H1 (cell line): ENCODE results near the gene ASF1B. TPM values are rescaled to one million over a fixed set of nuclear protein-coding genes. Genes with fewer than 3 reads are reported as not detected.

Experiments used
- CTCF ChIA-PET: fragments of 300-600 bp; sonication (Branson Sonifier 250); formaldehyde crosslinking; loops from one replicate; lab custom pipeline; 2021; ENCODE audit not compliant: partially characterized antibody; lab: Charles Lee
- POLR2A ChIA-PET: fragments of 300-600 bp; sonication (Branson Sonifier 250); formaldehyde crosslinking; loops from one replicate; lab custom pipeline; 2021; ENCODE audit warnings: inconsistent platforms; ENCODE audit not compliant: partially characterized antibody; lab: Charles Lee
- DNase-seq, 2 experiments: peaks; one replicate each; pipeline versions ENCODE4 v3.0.0 to v3.0.0-alpha.2; 2010 to 2022; ENCODE audit warnings: low spot score in 2 of 2, low read depth in 1 of 2, mixed read lengths in 1 of 2
- FAIRE-seq: peaks from 2 replicates; lab custom pipeline; 2011; peaks lifted over from hg19 to GRCh38; lab: Jason Lieb, UNC
- H2AFZ ChIP-seq: 2 replicates; pipeline ENCODE4 v1.8.1; 2012; ENCODE audit warnings: low read length, inconsistent platforms
- H2AK5ac ChIP-seq: 2 replicates; pipeline ENCODE4 v1.6.1; 2013; ENCODE audit warnings: low read depth, low read length
- H2BK120ac ChIP-seq: replicated peaks from 2 replicates; pipeline ENCODE3; 2013; ENCODE audit warnings: low read depth, low read length, inconsistent platforms
- H2BK12ac ChIP-seq: 2 replicates; pipeline ENCODE4 v1.6.1; 2013; ENCODE audit warnings: low read depth, low read length
- H2BK15ac ChIP-seq: 2 replicates; pipeline ENCODE4 v1.6.1; 2013; ENCODE audit warnings: low read length
- H2BK20ac ChIP-seq: 2 replicates; pipeline ENCODE4 v1.6.1; 2013; ENCODE audit warnings: low read length
- H2BK5ac ChIP-seq: 2 replicates; pipeline ENCODE4 v1.6.1; 2013; ENCODE audit warnings: low read depth, low read length
- H3K14ac ChIP-seq: 2 replicates; pipeline ENCODE4 v1.6.1; 2013; ENCODE audit warnings: inconsistent platforms; ENCODE audit not compliant: insufficient read length
- H3K18ac ChIP-seq: 2 replicates; pipeline ENCODE4 v1.6.1; 2013; ENCODE audit warnings: low read length; ENCODE audit errors: extremely low read depth
- H3K23ac ChIP-seq: 2 replicates; pipeline ENCODE4 v1.6.1; 2013; ENCODE audit warnings: inconsistent platforms; ENCODE audit not compliant: insufficient read length
- H3K23me2 ChIP-seq: 2 replicates; pipeline ENCODE4 v1.6.1; 2013; ENCODE audit warnings: low read depth, low read length
- H3K27ac ChIP-seq: 2 replicates; pipeline ENCODE4 v1.6.1; 2011; ENCODE audit warnings: low read depth, low read length, inconsistent platforms
- H3K27me3 ChIP-seq, 4 experiments: replicated peaks in 1 of 4; 1 replicate in 1 of 4; 2 replicates in 3 of 4; pipeline versions ENCODE4 v1.6.1 to v1.8.1; 2011 to 2013; ENCODE audit warnings: low read length in 3 of 4, mild to moderate bottlenecking in 3 of 4, inconsistent platforms in 2 of 4, mixed read lengths in 2 of 4, moderate library complexity in 1 of 4; ENCODE audit not compliant: control insufficient read depth in 3 of 4, insufficient read depth in 3 of 4; ENCODE audit errors: extremely low read depth in 1 of 4
- H3K36me3 ChIP-seq, 4 experiments: 2 replicates each; pipeline versions ENCODE4 v1.6.1 to v1.8.1; 2011 to 2013; ENCODE audit warnings: mild to moderate bottlenecking in 4 of 4, low read length in 3 of 4, moderate library complexity in 2 of 4, control low read depth in 1 of 4, inconsistent platforms in 1 of 4; ENCODE audit not compliant: insufficient read depth in 4 of 4, control insufficient read depth in 2 of 4
- H3K4ac ChIP-seq: replicated peaks from 2 replicates; pipeline ENCODE3; 2013; ENCODE audit warnings: low read length, low read depth, mixed read lengths, inconsistent platforms; ENCODE audit not compliant: insufficient read length
- H3K4me1 ChIP-seq, 4 experiments: replicated peaks in 1 of 4; 1 replicate in 1 of 4; 2 replicates in 3 of 4; pipeline versions ENCODE4 v1.6.1 to v1.8.1; 2011 to 2013; ENCODE audit warnings: low read length in 3 of 4, inconsistent platforms in 2 of 4, mixed read lengths in 1 of 4; ENCODE audit not compliant: insufficient read depth in 4 of 4, control insufficient read depth in 3 of 4
- H3K4me2 ChIP-seq, 2 experiments: 2 replicates each; pipeline versions ENCODE4 v1.6.1 to v1.8.1; 2011 to 2013; ENCODE audit warnings: low read depth in 2 of 2, low read length in 2 of 2, control low read depth in 1 of 2, inconsistent platforms in 1 of 2, mild to moderate bottlenecking in 1 of 2; ENCODE audit not compliant: insufficient read depth in 1 of 2
- H3K4me3 ChIP-seq, 4 experiments: fragments of 200-600, 300-600 bp in 1 of 4; sonication (generic), shearing (Covaris generic), sonication (Bioruptor Twin) in 1 of 4; 2 replicates each; pipeline versions ENCODE4 v1.5.1 to v1.8.1; 2011 to 2016; ENCODE audit warnings: low read length in 4 of 4, low read depth in 3 of 4, control low read depth in 2 of 4, inconsistent platforms in 2 of 4, mild to moderate bottlenecking in 2 of 4, mixed read lengths in 1 of 4, moderate library complexity in 1 of 4; ENCODE audit not compliant: insufficient read depth in 2 of 4; ENCODE audit errors: extremely low read depth in 1 of 4
- H3K56ac ChIP-seq: replicated peaks from 2 replicates; pipeline ENCODE3; 2013; ENCODE audit warnings: low read depth, mild to moderate bottlenecking, mixed read lengths, low read length, inconsistent platforms; ENCODE audit not compliant: insufficient read length
- H3K79me1 ChIP-seq: 2 replicates; pipeline ENCODE4 v1.6.1; 2013; ENCODE audit warnings: low read depth, low read length, control low read depth
- H3K79me2 ChIP-seq, 2 experiments: 2 replicates each; pipeline versions ENCODE4 v1.6.1 to v1.8.1; 2012 to 2013; ENCODE audit warnings: low read length in 2 of 2, mild to moderate bottlenecking in 2 of 2, inconsistent platforms in 1 of 2; ENCODE audit not compliant: insufficient read depth in 2 of 2, control insufficient read depth in 1 of 2
- H3K9ac ChIP-seq, 4 experiments: replicated peaks in 1 of 4; 1 replicate in 1 of 4; 2 replicates in 3 of 4; pipeline versions ENCODE4 v1.6.1 to v1.8.1; 2011 to 2013; ENCODE audit warnings: low read depth in 3 of 4, low read length in 3 of 4, control low read depth in 2 of 4, mild to moderate bottlenecking in 2 of 4, moderate library complexity in 2 of 4, inconsistent platforms in 1 of 4; ENCODE audit errors: extremely low read depth in 1 of 4
- H3K9me3 ChIP-seq, 2 experiments: 2 replicates each; pipeline versions ENCODE4 v1.6.1 to v1.8.1; 2012 to 2013; ENCODE audit warnings: mild to moderate bottlenecking in 2 of 2, moderate library complexity in 2 of 2, control low read depth in 1 of 2, inconsistent platforms in 1 of 2, low read depth in 1 of 2, low read length in 1 of 2, mixed read lengths in 1 of 2; ENCODE audit not compliant: insufficient read depth in 2 of 2
- H4K20me1 ChIP-seq, 2 experiments: replicated peaks in 1 of 2; 2 replicates each; pipeline versions ENCODE3 to v1.8.1; 2011 to 2013; ENCODE audit warnings: inconsistent platforms in 2 of 2, low read length in 2 of 2, mild to moderate bottlenecking in 1 of 2; ENCODE audit not compliant: insufficient read depth in 2 of 2, control insufficient read depth in 1 of 2
- H4K5ac ChIP-seq: 2 replicates; pipeline ENCODE4 v1.6.1; 2013; ENCODE audit warnings: low read length, low read depth, mixed read lengths, inconsistent platforms; ENCODE audit not compliant: insufficient read length
- H4K8ac ChIP-seq: 2 replicates; pipeline ENCODE4 v1.8.0; 2013; ENCODE audit warnings: mild to moderate bottlenecking, moderate library complexity, low read length, inconsistent platforms; ENCODE audit not compliant: insufficient read depth; ENCODE audit errors: extremely low read depth
- H4K91ac ChIP-seq: replicated peaks from 2 replicates; pipeline ENCODE3; 2013; ENCODE audit warnings: low read length, mixed read lengths, inconsistent platforms; ENCODE audit not compliant: insufficient read length
- CHD2 ChIP-seq: IDR thresholded peaks from 2 replicates; pipeline ENCODE4 v1.6.1; 2012; ENCODE audit warnings: low read length, improper control_type of control experiment
- CTBP2 ChIP-seq: IDR thresholded peaks from 2 replicates; pipeline ENCODE4 v1.7.0; 2011; ENCODE audit warnings: borderline replicate concordance, mild to moderate bottlenecking, moderate library complexity, mixed read lengths, low read length; ENCODE audit not compliant: insufficient read depth, insufficient read length
- EP300 ChIP-seq, 2 experiments: IDR thresholded peaks; 1 replicate in 1 of 2; 2 replicates in 1 of 2; pipeline ENCODE4 v1.6.1; 2011 to 2012; ENCODE audit warnings: low read depth in 2 of 2, low read length in 2 of 2, mild to moderate bottlenecking in 2 of 2, borderline replicate concordance in 1 of 2, inconsistent platforms in 1 of 2, moderate library complexity in 1 of 2
- HDAC2 ChIP-seq, 2 experiments: fragments of 300-600 bp in 1 of 2; sonication (generic) in 1 of 2; IDR thresholded peaks; 2 replicates each; pipeline ENCODE4 v1.6.1; 2011 to 2012; ENCODE audit warnings: low read depth in 2 of 2, low read length in 2 of 2, mild to moderate bottlenecking in 2 of 2, moderate library complexity in 2 of 2, borderline replicate concordance in 1 of 2, inconsistent platforms in 1 of 2
- HDAC6 ChIP-seq: IDR thresholded peaks from one replicate; pipeline ENCODE4 v1.7.1; 2012; ENCODE audit warnings: low read depth, mild to moderate bottlenecking, inconsistent platforms, low read length, moderate library complexity
- JUN ChIP-seq: IDR thresholded peaks from 2 replicates; pipeline ENCODE4 v1.6.1; 2011; ENCODE audit warnings: low read depth, mild to moderate bottlenecking, improper control_type of control experiment, low read length
- KDM4A ChIP-seq: IDR thresholded peaks from one replicate; pipeline ENCODE4 v1.7.1; 2012; ENCODE audit warnings: low read depth, mild to moderate bottlenecking, moderate library complexity, low read length, inconsistent platforms; ENCODE audit not compliant: severe bottlenecking
- PHF8 ChIP-seq: fragments of 200-600 bp; sonication (generic); conservative IDR thresholded peaks from 2 replicates; pipeline ENCODE4 v1.7.1; 2012; ENCODE audit warnings: low read depth, mild to moderate bottlenecking, inconsistent platforms, low read length, moderate library complexity
- POU5F1 ChIP-seq: IDR thresholded peaks from 2 replicates; pipeline ENCODE4 v1.6.1; 2011; ENCODE audit warnings: low read depth, mild to moderate bottlenecking, low read length, moderate library complexity
- SIRT6 ChIP-seq: IDR thresholded peaks from one replicate; pipeline ENCODE4 v1.7.1; 2012; ENCODE audit warnings: low read length, inconsistent platforms
- SRF ChIP-seq: IDR thresholded peaks from 2 replicates; pipeline ENCODE4 v1.6.1; 2011; ENCODE audit warnings: mild to moderate bottlenecking, low read depth, low read length, moderate library complexity
- SUZ12 ChIP-seq: fragments of 200-600 bp; sonication (generic); IDR thresholded peaks from 2 replicates; pipeline ENCODE4 v1.6.1; 2012; ENCODE audit warnings: mild to moderate bottlenecking, inconsistent platforms, low read length, moderate library complexity, mixed read lengths
- TAF1 ChIP-seq: IDR thresholded peaks from 2 replicates; pipeline ENCODE4 v1.6.1; 2011; ENCODE audit warnings: mild to moderate bottlenecking, low read depth, low read length
- TBP ChIP-seq: IDR thresholded peaks from 2 replicates; pipeline ENCODE4 v1.6.1; 2011; ENCODE audit warnings: low read depth, low read length, improper control_type of control experiment
- YY1 ChIP-seq: IDR thresholded peaks from 2 replicates; pipeline ENCODE4 v1.6.1; 2011; ENCODE audit warnings: low read depth, mild to moderate bottlenecking, low read length
- WGBS, 2 experiments: shearing (Covaris generic) in 1 of 2; methylation state at CpG; one replicate each; pipeline versions ENCODE4 v1.1.6 to v1.1.7; 2013 to 2015; ENCODE audit warnings: low lambda C conversion rate in 2 of 2, mixed read lengths in 2 of 2, inconsistent platforms in 1 of 2, low coverage in 1 of 2, missing lambda C conversion rate in 1 of 2; ENCODE audit not compliant: insufficient replicate concordance in 2 of 2, insufficient coverage in 1 of 2, insufficient read length in 1 of 2; ENCODE audit errors: extremely low coverage in 1 of 2, missing lambda C conversion rate in 1 of 2; 5-methylcytosine and 5-hydroxymethylcytosine counted together
- polyA plus RNA-seq, 7 experiments: library from polyadenylated mRNA; depleted of rRNA in 3 of 7; stranded (reverse) in 5 of 7; unstranded in 2 of 7; fragments of >200 nt in 5 of 7; fragments of 200-250 nt in 2 of 7; gene quantifications; 1 replicate in 5 of 7; 2 replicates in 1 of 7; 4 replicates in 1 of 7; pipeline versions ENCODE4 v1.2.1 to v1.2.3, GENCODE V29; 2011 to 2013; ENCODE audit warnings: missing spikeins in 2 of 7, mixed read lengths in 2 of 7
- total RNA-seq: library from RNA; stranded (reverse); fragmentation: NEBNext Ultra II Directional; extraction: Animal tissue kit (Norgen Biotek cat#: 25700); gene quantifications from 2 replicates; pipeline ENCODE4 v1.2.1, GENCODE V29; 2021

The ASF1B gene
- total and polyA plus RNA-seq, 2 of the 8 experiments (the other 6 are each of a cell fraction or from before 2014, with no cell fraction given): 32.6 to 59.2 TPM

GRCh38 chr19:14120497-14120780 is 15.9 kb downstream of the ASF1B start:
- no peak overlapping the region for H2AK5ac ChIP-seq
- H3K27me3 ChIP-seq: no peaks in the 10 kb centered on the region; a peak in 2 of 7 replicates
- H3K9me3 ChIP-seq: no peaks in the 10 kb centered on the region
- no peak overlapping the region for H2BK20ac ChIP-seq
- no peak for FAIRE-seq
- no peak overlapping the region for H3K23ac ChIP-seq
- no peak overlapping the region for H4K5ac ChIP-seq
- peaks cover 5 to 19% of the 10 kb centered on the region in 2 experiments for H4K20me1 ChIP-seq
- H3K4ac ChIP-seq: no peak overlapping the region
- no peak overlapping the region for H3K4me2 ChIP-seq
- H3K9ac ChIP-seq: no peak overlapping the region
- no peaks in the 10 kb centered on the region; the same call in 1 of the 2 replicates for H3K79me1 ChIP-seq
- no peak overlapping the region for H2BK12ac ChIP-seq
- no peak overlapping the region for H3K14ac ChIP-seq
- H3K23me2 ChIP-seq: peaks cover 8% of the 10 kb centered on the region
- H3K79me2 ChIP-seq: 0 out of 4 replicates have a peak, but pooled peaks cover 0 to 3% of the 10 kb centered on the region in 2 experiments
- H4K8ac ChIP-seq: no peak overlapping the region
- no peak overlapping the region for H2BK5ac ChIP-seq
- no peak overlapping the region for H3K56ac ChIP-seq
- H4K91ac ChIP-seq: no peak overlapping the region
- no peak for DNase-seq
- 91% methylated on average over 7 of the region's 7 CpGs; no CpG with 5 or more reads in 1 of the 2 experiments for WGBS, 2 experiments
- H2AFZ ChIP-seq: no peak overlapping the region
- H3K18ac ChIP-seq: no peak overlapping the region
- ChIA-PET POLR2A (interaction anchor here (1.1 to 11.0 kb wide), 5 partner anchors 9 to 160 kb away, joined by 3 to 109 read pairs (median 5); partner anchors contain the start of gene ASF1B), CTCF (interaction anchor here (0.6 kb wide), 1 partner anchor 360 kb away, joined by 3 read pairs; no protein-coding TSS in a partner anchor)
- no peak overlapping the region for H3K27ac ChIP-seq
- H3K4me3 ChIP-seq: no peak overlapping the region
- peaks cover 6 to 16% (median 9%) of the 10 kb centered on the region in 4 experiments; a peak in 6 of 7 replicates for H3K4me1 ChIP-seq
- H3K36me3 ChIP-seq: peaks cover 2 to 21% (median 12%) of the 10 kb centered on the region in 4 experiments; a peak in 6 of 8 replicates
- no peak overlapping the region for H2BK15ac ChIP-seq
- no peak overlapping the region for H2BK120ac ChIP-seq
- TF ChIP-seq SIRT6 (no peak), KDM4A (no peak), CHD2 (no peak), TAF1 (no peak), HDAC6 (no peak), EP300 (IDR thresholded peaks at IDR 0.05; ENCODE audit: borderline replicate concordance in 1 of 2, low read depth in 2 of 2, low read length in 2 of 2) (no peak), PHF8 (no peak), SUZ12 (no peak), JUN (no peak), POU5F1 (no peak), TBP (no peak), CTBP2 (no peak), SRF (no peak), HDAC2 (IDR thresholded peaks at IDR 0.05; ENCODE audit: borderline replicate concordance in 1 of 2, low read depth in 2 of 2, low read length in 2 of 2) (no peak), YY1 (no peak)
